B cell (primary cell): ENCODE results near the gene LDLRAD2. TPM values are rescaled to one million over a fixed set of nuclear protein-coding genes. Genes with fewer than 3 reads are reported as not detected.

ENCODE experiments used
- ATAC-seq: fragments of 200-7000 bp; cut with Tn5 transposase; one replicate; pipeline ENCODE4 v1.10.0; 2021; ENCODE audit warnings: low read depth, mild to moderate bottlenecking, moderate number of reproducible peaks, moderate library complexity
- CTCF ChIA-PET: fragments of 350-600 bp; sonication (Branson Sonifier 250); formaldehyde crosslinking; loops from one replicate; lab custom pipeline; 2021; ENCODE audit warnings: antibody characterized with exemption, inconsistent platforms; lab: Charles Lee
- POLR2A ChIA-PET: fragments of 350-600 bp; sonication (Branson Sonifier 250); formaldehyde crosslinking; loops from one replicate; lab custom pipeline; 2021; ENCODE audit warnings: antibody characterized with exemption; lab: Charles Lee
- DNase-seq: peaks from one replicate; pipeline ENCODE4 v3.0.0; 2013
- H2AFZ ChIP-seq: 2 replicates; pipeline ENCODE4 v1.6.1; 2012; ENCODE audit warnings: mild to moderate bottlenecking, low read depth, low read length; ENCODE audit not compliant: insufficient read depth, poor library complexity, severe bottlenecking
- H3K27ac ChIP-seq, 2 donors: 1 replicate in 1 of 2; 2 replicates in 1 of 2; pipeline ENCODE4 v1.5.1; 2012 to 2013; ENCODE audit warnings: low read length in 2 of 2, mild to moderate bottlenecking in 2 of 2, moderate library complexity in 1 of 2
- H3K27me3 ChIP-seq, 4 experiments: fragments of 200-600 bp in 1 of 4; sonication (generic) in 1 of 4; replicated peaks in 1 of 4; 1 replicate in 2 of 4; 2 replicates in 2 of 4; pipeline versions ENCODE4 v1.6.1 to v1.7.0; 2013 to 2016; ENCODE audit warnings: low read length in 3 of 4, mild to moderate bottlenecking in 2 of 4, mixed read lengths in 1 of 4, moderate library complexity in 1 of 4; ENCODE audit not compliant: insufficient read depth in 4 of 4, control insufficient read depth in 3 of 4; ENCODE audit errors: control extremely low read depth in 1 of 4
- H3K36me3 ChIP-seq, 2 experiments: replicated peaks in 1 of 2; 1 replicate in 1 of 2; 2 replicates in 1 of 2; pipeline versions ENCODE4 v1.6.1 to v1.7.1; 2013; ENCODE audit warnings: low read length in 1 of 2; ENCODE audit not compliant: insufficient read depth in 2 of 2, control insufficient read depth in 1 of 2; ENCODE audit errors: control extremely low read depth in 1 of 2, extremely low read depth in 1 of 2
- H3K4me1 ChIP-seq, 2 donors: fragments of 200-600 bp in 1 of 2; sonication (generic) in 1 of 2; 1 replicate in 1 of 2; 2 replicates in 1 of 2; pipeline versions ENCODE4 v1.5.1 to v1.6.1; 2013 to 2017; ENCODE audit warnings: low read length in 2 of 2; ENCODE audit not compliant: control insufficient read depth in 2 of 2, insufficient read depth in 2 of 2
- H3K4me2 ChIP-seq: replicated peaks from 2 replicates; pipeline ENCODE3; 2012; ENCODE audit warnings: mild to moderate bottlenecking, low read depth, low read length; ENCODE audit not compliant: poor library complexity, severe bottlenecking
- H3K4me3 ChIP-seq, 5 experiments: fragments of 200-600 bp in 1 of 5; sonication (generic) in 1 of 5; 1 replicate in 3 of 5; 2 replicates in 2 of 5; pipeline versions ENCODE4 v1.5.1 to v1.7.0; 2011 to 2016; ENCODE audit warnings: low read length in 4 of 5, mild to moderate bottlenecking in 4 of 5, low read depth in 2 of 5, control low read depth in 1 of 5, moderate library complexity in 1 of 5; ENCODE audit not compliant: insufficient read depth in 1 of 5; ENCODE audit errors: control extremely low read depth in 1 of 5, extremely low read depth in 1 of 5
- H3K79me2 ChIP-seq: fragments of 200-600 bp; sonication (generic); one replicate; pipeline ENCODE4 v1.6.0; 2016; ENCODE audit warnings: low read length; ENCODE audit not compliant: control insufficient read depth, insufficient read depth
- H3K9ac ChIP-seq: fragments of 200-600 bp; sonication (generic); 2 replicates; pipeline ENCODE4 v1.6.1; 2017; ENCODE audit warnings: mild to moderate bottlenecking, low read length, moderate library complexity
- H3K9me3 ChIP-seq, 3 donors: one replicate each; pipeline versions ENCODE4 v1.6.1 to v1.7.1; 2013; ENCODE audit warnings: low read length in 2 of 3; ENCODE audit not compliant: control insufficient read depth in 2 of 3, insufficient read depth in 1 of 3; ENCODE audit errors: control extremely low read depth in 1 of 3
- H4K20me1 ChIP-seq: 2 replicates; pipeline ENCODE4 v1.6.0; 2012; ENCODE audit warnings: mild to moderate bottlenecking, low read length; ENCODE audit not compliant: insufficient read depth, control insufficient read depth, poor library complexity, severe bottlenecking
- H3K27ac Mint-ChIP-seq: one replicate; pipeline ENCODE4 v1.8.0; 2021; ENCODE audit warnings: mixed read lengths
- H3K27me3 Mint-ChIP-seq: one replicate; pipeline ENCODE4 v1.8.0; 2021; ENCODE audit warnings: mixed read lengths
- H3K4me1 Mint-ChIP-seq: one replicate; pipeline ENCODE4 v1.8.0; 2021; ENCODE audit warnings: mixed read lengths
- H3K4me3 Mint-ChIP-seq: one replicate; pipeline ENCODE4 v1.8.0; 2021; ENCODE audit warnings: mixed read lengths
- H3K9me3 Mint-ChIP-seq: one replicate; pipeline ENCODE4 v1.8.0; 2022; ENCODE audit warnings: mixed read lengths; ENCODE audit not compliant: insufficient read depth
- EZH2 ChIP-seq: IDR thresholded peaks from 2 replicates; pipeline ENCODE4 v1.6.1; 2012; ENCODE audit warnings: borderline replicate concordance, low read depth, mild to moderate bottlenecking, moderate library complexity, low read length; ENCODE audit not compliant: insufficient read depth, poor library complexity, severe bottlenecking
- WGBS: methylation state at CpG from one replicate; pipeline ENCODE4 v1.1.5; 2013; ENCODE audit warnings: missing lambda C conversion rate; ENCODE audit not compliant: insufficient coverage; 5-methylcytosine and 5-hydroxymethylcytosine counted together
- intact Hi-C: fragments of 100-400 bp; cut with micrococcal nuclease; formaldehyde crosslinking; loops from one replicate; pipeline ENCODE4 v1.10.0; 2022
- polyA plus RNA-seq: library from polyadenylated mRNA; depleted of rRNA; stranded (reverse); fragments of >200 nt; gene quantifications from 2 replicates; pipeline ENCODE4 v1.2.3, GENCODE V29; 2012
- total RNA-seq, 2 donors: library from RNA; stranded (reverse); fragments of 120-200 nt in 1 of 2; gene quantifications; 1 replicate in 1 of 2; 2 replicates in 1 of 2; pipeline versions ENCODE4 v1.2.3 to v1.2.4, GENCODE V29; 2013 to 2022
- TF ChIP-seq, protein P1 (sequence below): fragments of 200-600 bp; IDR thresholded peaks from one replicate; pipeline ENCODE4 v1.8.0; 2022; ENCODE audit warnings: antibody characterized with exemption, mild to moderate bottlenecking

The LDLRAD2 gene
- total and polyA plus RNA-seq, 2 donors (not counting 1 experiment from before 2014, with no cell fraction given), result 0.47 to 3.0 TPM

DNA sequence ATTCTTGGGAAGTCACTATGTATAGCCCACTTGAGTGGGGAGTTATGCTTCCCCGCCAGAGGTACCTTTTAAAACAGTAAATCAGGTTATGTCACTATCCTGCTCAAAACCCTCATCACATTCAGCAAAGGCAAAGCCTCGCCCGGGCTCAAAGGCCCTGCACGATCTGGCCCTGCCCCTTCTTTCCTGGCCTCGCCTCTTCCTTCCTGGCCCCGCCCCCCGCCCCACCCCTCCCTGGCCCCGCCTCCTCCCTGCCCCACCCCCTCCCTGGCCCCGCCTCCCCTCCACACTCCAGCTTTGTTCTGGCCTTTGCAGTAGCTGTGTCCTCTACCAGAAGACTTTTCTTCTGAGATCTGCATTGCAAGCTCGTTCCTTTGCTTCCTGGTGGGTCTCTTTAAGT, 6.6 kb downstream of the LDLRAD2 start:
- H2AFZ ChIP-seq, result no peak overlapping the region

DNA sequence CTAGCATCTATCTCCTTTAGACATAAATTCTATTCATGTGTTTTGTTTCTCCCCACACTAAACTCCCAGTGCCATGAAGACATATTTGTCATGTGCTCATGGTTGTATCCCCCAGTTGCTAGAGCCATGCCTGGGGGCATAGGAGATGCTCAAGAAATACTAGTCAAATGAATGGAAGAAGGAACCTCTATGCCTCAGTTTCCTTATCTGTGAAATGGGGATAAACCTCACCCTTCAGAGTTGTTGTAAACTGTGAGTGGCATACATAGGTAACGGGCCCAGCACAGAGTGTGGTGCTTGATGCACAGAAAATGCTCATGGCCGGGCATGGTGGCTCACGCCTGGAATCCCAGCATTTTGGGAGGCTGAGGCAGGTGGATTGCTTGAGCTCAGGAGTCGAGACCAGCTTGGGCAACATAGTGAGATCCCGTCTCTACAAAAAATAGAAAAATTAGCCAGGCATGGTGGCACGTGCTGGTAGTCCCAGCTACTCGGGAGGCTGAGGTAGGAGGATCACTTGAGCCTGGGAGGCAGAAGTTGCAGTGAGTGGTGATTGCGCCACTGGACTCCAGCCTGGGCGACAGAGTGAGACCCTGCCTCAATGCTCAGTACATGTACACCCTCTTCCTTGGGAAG, 8.7 kb downstream of the LDLRAD2 start:
- no peak overlapping the region for H2AFZ ChIP-seq
- Mint-ChIP-seq H3K27me3 (no peaks in the 10 kb centered on the region), H3K4me3 (no peak overlapping the region), H3K27ac (no peak overlapping the region), H3K4me1 (peaks cover 8% of the 10 kb centered on the region), H3K9me3 (no peaks in the 10 kb centered on the region)
- peaks cover 0 to 3% of the 10 kb centered on the region in 2 donors for H3K4me1 ChIP-seq
- H3K4me3 ChIP-seq, result no peak overlapping the region
- ChIA-PET CTCF (interaction anchor here (0.6 kb wide), 1 partner anchor 56 kb away, joined by 3 read pairs; no protein-coding TSS in a partner anchor), POLR2A (no interaction called here)
- intact Hi-C loops, result no loop called here
- DNase-seq, result no peak
- H3K27ac ChIP-seq, result no peak overlapping the region
- no peaks in the 10 kb centered on the region for H3K79me2 ChIP-seq
- ATAC-seq, result no peak
- no peak overlapping the region for H3K4me2 ChIP-seq
- H3K27me3 ChIP-seq, result no peaks in the 10 kb centered on the region
- H3K36me3 ChIP-seq, result no peaks in the 10 kb centered on the region
- H3K9ac ChIP-seq, result no peak overlapping the region
- TF ChIP-seq, protein P1, sequence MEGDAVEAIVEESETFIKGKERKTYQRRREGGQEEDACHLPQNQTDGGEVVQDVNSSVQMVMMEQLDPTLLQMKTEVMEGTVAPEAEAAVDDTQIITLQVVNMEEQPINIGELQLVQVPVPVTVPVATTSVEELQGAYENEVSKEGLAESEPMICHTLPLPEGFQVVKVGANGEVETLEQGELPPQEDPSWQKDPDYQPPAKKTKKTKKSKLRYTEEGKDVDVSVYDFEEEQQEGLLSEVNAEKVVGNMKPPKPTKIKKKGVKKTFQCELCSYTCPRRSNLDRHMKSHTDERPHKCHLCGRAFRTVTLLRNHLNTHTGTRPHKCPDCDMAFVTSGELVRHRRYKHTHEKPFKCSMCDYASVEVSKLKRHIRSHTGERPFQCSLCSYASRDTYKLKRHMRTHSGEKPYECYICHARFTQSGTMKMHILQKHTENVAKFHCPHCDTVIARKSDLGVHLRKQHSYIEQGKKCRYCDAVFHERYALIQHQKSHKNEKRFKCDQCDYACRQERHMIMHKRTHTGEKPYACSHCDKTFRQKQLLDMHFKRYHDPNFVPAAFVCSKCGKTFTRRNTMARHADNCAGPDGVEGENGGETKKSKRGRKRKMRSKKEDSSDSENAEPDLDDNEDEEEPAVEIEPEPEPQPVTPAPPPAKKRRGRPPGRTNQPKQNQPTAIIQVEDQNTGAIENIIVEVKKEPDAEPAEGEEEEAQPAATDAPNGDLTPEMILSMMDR, result no peak
- no peak for TF ChIP-seq EZH2
- 93% methylated on average over 9 of the region's 9 CpGs for WGBS
- no peaks in the 10 kb centered on the region for H4K20me1 ChIP-seq
- H3K9me3 ChIP-seq, result peaks cover 0 to 3% (median 0%) of the 10 kb centered on the region in 3 donors

More for the DNA sequence above, 6.6 kb downstream of the LDLRAD2 start:
- H3K4me3 ChIP-seq, result no peak overlapping the region
- no peak overlapping the region for H3K4me3 Mint-ChIP-seq
- peaks cover 0 to 3% (median 0%) of the 10 kb centered on the region in 3 donors for H3K9me3 ChIP-seq
- peaks cover 11 to 22% of the 10 kb centered on the region in 2 donors for H3K4me1 ChIP-seq
- ATAC-seq (peak; percentile 34), DNase-seq (peak; percentile 45)
- intact Hi-C loops, result no loop called here
- no peak overlapping the region for H3K27ac ChIP-seq
- 67% methylated on average over 1 of the region's 10 CpGs for WGBS
- H3K9me3 Mint-ChIP-seq, result no peaks in the 10 kb centered on the region
- H3K9ac ChIP-seq, result no peak overlapping the region
- CTCF ChIA-PET, result no interaction called here
- POLR2A ChIA-PET, result no interaction called here
- H3K27ac Mint-ChIP-seq, result no peak overlapping the region
- H3K27me3 ChIP-seq, result no peaks in the 10 kb centered on the region
- H3K36me3 ChIP-seq, result no peaks in the 10 kb centered on the region
- H3K79me2 ChIP-seq, result no peaks in the 10 kb centered on the region
- H3K27me3 Mint-ChIP-seq, result no peaks in the 10 kb centered on the region
- TF ChIP-seq EZH2, result no peak
- TF ChIP-seq, protein P1, result no peak
- peaks cover 13% of the 10 kb centered on the region for H3K4me1 Mint-ChIP-seq
- no peak overlapping the region for H3K4me2 ChIP-seq
- no peaks in the 10 kb centered on the region for H4K20me1 ChIP-seq
